Activated CD4-positive, alpha-beta T cell treated with anti-CD3 and anti-CD28 coated beads for 1 hour (primary cell): Measurements from ENCODE around the gene ACTL10.
"Not testable (repeated sequence)": the region's sequence is repeated elsewhere in the genome, so short reads cannot be mapped to it uniquely, and the experiment has no call there.

Experiments used
- DNase-seq: peaks from one replicate; pipeline ENCODE4 v3.0.0-alpha.2; 2020

ACTL10 gene

GRCh38 chr20:33666293-33667244, at the start of gene ACTL10:
Gene ACTL10, plus strand, starts transcription at chr20:33666943. Its CDS starts 555 bp downstream, at chr20:33667498.
- peak; percentile 59 for DNase-seq

GRCh38 chr20:33621717-33622400, 44.9 kb upstream of the ACTL10 start:
- DNase-seq = no peak

GRCh38 chr20:33622705-33623365, 43.9 kb upstream of the ACTL10 start:
- no peak for DNase-seq

GRCh38 chr20:33624399-33624798, 42.3 kb upstream of the ACTL10 start:
- no peak for DNase-seq

GRCh38 chr20:33626190-33626589, 40.6 kb upstream of the ACTL10 start:
- DNase-seq = no peak

GRCh38 chr20:33627577-33628216, 39.0 kb upstream of the ACTL10 start:
- no peak for DNase-seq

- DNase-seq = no peak
Measured at GRCh38 chr20:33629533-33629932, 37.2 kb upstream of the ACTL10 start.

GRCh38 chr20:33629979-33630378, 36.8 kb upstream of the ACTL10 start:
- no peak for DNase-seq

- no peak for DNase-seq
Measured at GRCh38 chr20:33630507-33630906, 36.2 kb upstream of the ACTL10 start.

- DNase-seq = not testable (repeated sequence)
Measured at GRCh38 chr20:33631910-33632309, 34.8 kb upstream of the ACTL10 start.

- DNase-seq = no peak
Measured at GRCh38 chr20:33635341-33635740, 31.4 kb upstream of the ACTL10 start.

GRCh38 chr20:33636776-33637175, 30.0 kb upstream of the ACTL10 start:
- DNase-seq = no peak

- DNase-seq = no peak
Measured at GRCh38 chr20:33640287-33640686, 26.5 kb upstream of the ACTL10 start.

- DNase-seq = no peak
Measured at GRCh38 chr20:33644313-33645071, 22.3 kb upstream of the ACTL10 start.

- DNase-seq = no peak
Measured at GRCh38 chr20:33645072-33645358, 21.7 kb upstream of the ACTL10 start.

- no peak for DNase-seq
Measured at GRCh38 chr20:33645396-33645795, 21.3 kb upstream of the ACTL10 start.

- no peak for DNase-seq
Measured at GRCh38 chr20:33646191-33646590, 20.6 kb upstream of the ACTL10 start.

- DNase-seq = not testable (repeated sequence)
Measured at GRCh38 chr20:33646959-33647602, 19.7 kb upstream of the ACTL10 start.

GRCh38 chr20:33647603-33648395, 18.9 kb upstream of the ACTL10 start:
- DNase-seq = no peak

- DNase-seq = no peak
Measured at GRCh38 chr20:33648396-33649004, 18.2 kb upstream of the ACTL10 start.
